HCT116 (cell line): Measurements from ENCODE around the gene STXBP5.

Source experiments
- CTCF ChIP-seq, 3 experiments: fragments of 200-600 bp in 1 of 3; sonication (generic) in 1 of 3; IDR thresholded peaks in 2 of 3; conservative IDR thresholded peaks in 1 of 3; 2 replicates each; pipeline ENCODE4 v1.5.1; 2012 to 2017; ENCODE audit warnings: low read depth in 2 of 3, low read length in 2 of 3, antibody characterized with exemption in 1 of 3, borderline replicate concordance in 1 of 3, control low read depth in 1 of 3, mild to moderate bottlenecking in 1 of 3, mixed read lengths in 1 of 3, mixed run types in 1 of 3, moderate library complexity in 1 of 3; ENCODE audit not compliant: insufficient read depth in 1 of 3
- EZH2 ChIP-seq: fragments of 200-600 bp; sonication (generic); IDR thresholded peaks from 2 replicates; pipeline ENCODE4 v1.6.1; 2017; ENCODE audit warnings: antibody characterized with exemption, mixed run types
- EZH2phosphoT487 ChIP-seq: fragments of 200-600 bp; IDR thresholded peaks from 2 replicates; pipeline ENCODE4 v1.6.1; 2018; ENCODE audit warnings: antibody characterized with exemption, borderline replicate concordance
- POLR2AphosphoS5 ChIP-seq: IDR thresholded peaks from 2 replicates; pipeline ENCODE4 v1.6.1; 2011; ENCODE audit warnings: mild to moderate bottlenecking, low read depth, low read length, moderate library complexity
- REST ChIP-seq: IDR thresholded peaks from 2 replicates; pipeline ENCODE4 v1.6.1; 2012; ENCODE audit warnings: low read depth

- TF ChIP-seq EZH2 (no peak), CTCF (IDR thresholded peaks at IDR 0.05 in 2 of 3, conservative IDR thresholded peaks at IDR 0.05 in 1 of 3; ENCODE audit: borderline replicate concordance in 1 of 3, insufficient read depth in 1 of 3, low read depth in 2 of 3, low read length in 2 of 3) (no peak), REST (no peak), EZH2phosphoT487 (no peak), POLR2AphosphoS5 (no peak)
Observed at GRCh38 chr6:147407571-147407970, 203.4 kb downstream of the STXBP5 start.
